ENCODE results near the gene HK1. TPM values are rescaled to one million over a fixed set of nuclear protein-coding genes. Genes with fewer than 3 reads are reported as not detected.
"Not testable (repeated sequence)": the region's sequence is repeated elsewhere in the genome, so short reads cannot be mapped to it uniquely, and the experiment has no call there.

HK1 gene
- total and polyA plus RNA-seq, 2 experiments from 2014 or later = 31.1 to 42.5 TPM

GRCh38 chr10:69321865-69322264 lies 43.6 kb downstream of the HK1 start:
- H3K4me2 ChIP-seq = no peak overlapping the region
- H3K27ac ChIP-seq = no peak overlapping the region
- TF ChIP-seq EZH2 (IDR thresholded peaks at IDR 0.05; ENCODE audit: borderline replicate concordance) (no peak), CTCF (IDR thresholded peaks at IDR 0.05; ENCODE audit: poor library complexity) (no peak), EZH2phosphoT487 (IDR thresholded peaks at IDR 0.05; ENCODE audit: low read depth, severe bottlenecking, unreplicated experiment) (no peak)
- H3K9me3 ChIP-seq (ENCODE audit: low read depth) = no peaks in the 10 kb centered on the region
- no peaks in the 10 kb centered on the region for H3K36me3 ChIP-seq (replicated peaks; ENCODE audit: insufficient read depth, low read depth)
- no peak overlapping the region for H2AFZ ChIP-seq
- H3K27me3 ChIP-seq = no peaks in the 10 kb centered on the region
- peaks cover 78% of the 10 kb centered on the region for H3K79me2 ChIP-seq
- DNase-seq (ENCODE audit: low spot score) = no peak
- H4K20me1 ChIP-seq (ENCODE audit: insufficient read depth, poor library complexity, severe bottlenecking) = peaks cover 20% of the 10 kb centered on the region
- no peak overlapping the region for H3K4me3 ChIP-seq
- WGBS (ENCODE audit: low lambda C conversion rate, missing lambda C conversion rate) = 75% methylated on average over 5 of the region's 5 CpGs
- no peaks in the 10 kb centered on the region for H3K9me2 ChIP-seq (replicated peaks; ENCODE audit: insufficient read depth)
- peaks cover 22% of the 10 kb centered on the region for H3K4me1 ChIP-seq (ENCODE audit: insufficient read depth)

- Histone ChIP-seq H3K4me1 (ENCODE audit: insufficient read depth) (peaks cover 20% of the 10 kb centered on the region), H3K79me2 (peaks cover 82% of the 10 kb centered on the region), H4K20me1 (ENCODE audit: insufficient read depth, poor library complexity, severe bottlenecking) (peaks cover 20% of the 10 kb centered on the region)
- H2AFZ ChIP-seq; H3K9me3 ChIP-seq (ENCODE audit: low read depth); H3K9me2 ChIP-seq (replicated peaks; ENCODE audit: insufficient read depth); DNase-seq (ENCODE audit: low spot score); H3K36me3 ChIP-seq (replicated peaks; ENCODE audit: insufficient read depth, low read depth); H3K4me2 ChIP-seq; H3K27me3 ChIP-seq; H3K4me3 ChIP-seq; H3K27ac ChIP-seq: not testable (repeated sequence)
- 95% methylated on average over 7 of the region's 7 CpGs for WGBS (ENCODE audit: low lambda C conversion rate, missing lambda C conversion rate)
Observed at GRCh38 chr10:69322346-69322745, 44.0 kb downstream of the HK1 start.

GRCh38 chr10:69323622-69324021 lies 45.3 kb downstream of the HK1 start:
- H3K79me2 ChIP-seq = peaks cover 88% of the 10 kb centered on the region
- peaks cover 18% of the 10 kb centered on the region for H3K4me1 ChIP-seq (ENCODE audit: insufficient read depth)
- no peaks in the 10 kb centered on the region for H3K9me2 ChIP-seq (replicated peaks; ENCODE audit: insufficient read depth)
- H3K36me3 ChIP-seq (replicated peaks; ENCODE audit: insufficient read depth, low read depth) = no peaks in the 10 kb centered on the region
- no peak overlapping the region for H3K4me3 ChIP-seq
- H3K4me2 ChIP-seq = no peak overlapping the region
- H3K9me3 ChIP-seq (ENCODE audit: low read depth) = no peaks in the 10 kb centered on the region
- WGBS (ENCODE audit: low lambda C conversion rate, missing lambda C conversion rate) = 78% methylated on average over 2 of the region's 2 CpGs
- TF ChIP-seq EZH2phosphoT487 (IDR thresholded peaks at IDR 0.05; ENCODE audit: low read depth, severe bottlenecking, unreplicated experiment) (no peak), CTCF (IDR thresholded peaks at IDR 0.05; ENCODE audit: poor library complexity) (no peak), EZH2 (IDR thresholded peaks at IDR 0.05; ENCODE audit: borderline replicate concordance) (no peak)
- no peak overlapping the region for H3K27ac ChIP-seq
- H3K27me3 ChIP-seq = no peaks in the 10 kb centered on the region
- peaks cover 20% of the 10 kb centered on the region for H4K20me1 ChIP-seq (ENCODE audit: insufficient read depth, poor library complexity, severe bottlenecking)
- no peak for DNase-seq (ENCODE audit: low spot score)
- no peak overlapping the region for H2AFZ ChIP-seq

- Histone ChIP-seq H3K9me3 (ENCODE audit: low read depth) (no peaks in the 10 kb centered on the region), H3K4me2 (no peak overlapping the region), H3K27ac (no peak overlapping the region), H3K27me3 (no peaks in the 10 kb centered on the region), H2AFZ (no peak overlapping the region), H3K36me3 (replicated peaks; ENCODE audit: insufficient read depth, low read depth) (no peaks in the 10 kb centered on the region), H4K20me1 (ENCODE audit: insufficient read depth, poor library complexity, severe bottlenecking) (peaks cover 20% of the 10 kb centered on the region), H3K79me2 (peaks cover 90% of the 10 kb centered on the region), H3K4me1 (ENCODE audit: insufficient read depth) (peaks cover 17% of the 10 kb centered on the region), H3K4me3 (no peak overlapping the region), H3K9me2 (replicated peaks; ENCODE audit: insufficient read depth) (no peaks in the 10 kb centered on the region)
- WGBS (ENCODE audit: low lambda C conversion rate, missing lambda C conversion rate) = 77% methylated on average over 1 of the region's 1 CpG
- DNase-seq (ENCODE audit: low spot score) = no peak
- TF ChIP-seq EZH2phosphoT487 (IDR thresholded peaks at IDR 0.05; ENCODE audit: low read depth, severe bottlenecking, unreplicated experiment) = no peak
- TF ChIP-seq CTCF (IDR thresholded peaks at IDR 0.05; ENCODE audit: poor library complexity) = no peak
- TF ChIP-seq EZH2 (IDR thresholded peaks at IDR 0.05; ENCODE audit: borderline replicate concordance) = no peak
Observed at GRCh38 chr10:69324583-69324982, 46.3 kb downstream of the HK1 start.

- not testable (repeated sequence) for H3K36me3 ChIP-seq (replicated peaks; ENCODE audit: insufficient read depth, low read depth); H3K27me3 ChIP-seq; H3K4me3 ChIP-seq; H3K9me2 ChIP-seq (replicated peaks; ENCODE audit: insufficient read depth); H3K9me3 ChIP-seq (ENCODE audit: low read depth); H2AFZ ChIP-seq; DNase-seq (ENCODE audit: low spot score)
- Histone ChIP-seq H3K4me1 (ENCODE audit: insufficient read depth) (peaks cover 12% of the 10 kb centered on the region), H4K20me1 (ENCODE audit: insufficient read depth, poor library complexity, severe bottlenecking) (peaks cover 14% of the 10 kb centered on the region), H3K27ac (peak overlapping the region; percentile 10), H3K4me2 (peak overlapping the region; percentile 23), H3K79me2 (peaks cover 90% of the 10 kb centered on the region)
- 51% methylated on average over 24 of the region's 24 CpGs for WGBS (ENCODE audit: low lambda C conversion rate, missing lambda C conversion rate)
Observed at GRCh38 chr10:69325637-69326523, 47.6 kb downstream of the HK1 start.

All from hepatocyte (in vitro differentiated cells).